H1 (cell line): Measurements from ENCODE around the gene LRP1. TPM values are rescaled to one million over a fixed set of nuclear protein-coding genes. Genes with fewer than 3 reads are reported as not detected.

ENCODE experiments used
- BACH1 ChIP-seq: IDR thresholded peaks from 2 replicates; pipeline ENCODE4 v1.6.1; 2012; ENCODE audit warnings: low read length, improper control_type of control experiment
- BRCA1 ChIP-seq: IDR thresholded peaks from 2 replicates; pipeline ENCODE4 v1.6.1; 2012; ENCODE audit warnings: low read depth, low read length, improper control_type of control experiment
- CBX5 ChIP-seq: fragments of 300-800, 300-1000 bp; sonication (generic); IDR thresholded peaks from 2 replicates; pipeline ENCODE4 v1.7.1; 2016; ENCODE audit warnings: antibody characterized with exemption, low read length, low read depth
- CEBPB ChIP-seq: IDR thresholded peaks from 2 replicates; pipeline ENCODE4 v1.6.1; 2012; ENCODE audit warnings: low read depth, low read length
- CHD2 ChIP-seq: IDR thresholded peaks from 2 replicates; pipeline ENCODE4 v1.6.1; 2012; ENCODE audit warnings: low read length, improper control_type of control experiment
- EZH2 ChIP-seq: fragments of 200-600 bp; sonication (generic); IDR thresholded peaks from 2 replicates; pipeline ENCODE4 v1.7.1; 2012; ENCODE audit warnings: low read depth, mild to moderate bottlenecking, moderate library complexity, low read length, inconsistent platforms; ENCODE audit not compliant: severe bottlenecking
- GABPA ChIP-seq: IDR thresholded peaks from 2 replicates; pipeline ENCODE4 v1.6.1; 2011; ENCODE audit warnings: mild to moderate bottlenecking, low read length, moderate library complexity, borderline replicate concordance; ENCODE audit not compliant: insufficient read depth
- GTF2F1 ChIP-seq: IDR thresholded peaks from 2 replicates; pipeline ENCODE4 v1.6.1; 2012; ENCODE audit warnings: low read depth, low read length, improper control_type of control experiment, borderline replicate concordance
- KDM4A ChIP-seq: IDR thresholded peaks from one replicate; pipeline ENCODE4 v1.7.1; 2012; ENCODE audit warnings: low read depth, mild to moderate bottlenecking, moderate library complexity, low read length, inconsistent platforms; ENCODE audit not compliant: severe bottlenecking
- KDM5A ChIP-seq: fragments of 200-600 bp; IDR thresholded peaks from 2 replicates; pipeline ENCODE4 v1.7.1; 2012; ENCODE audit warnings: mild to moderate bottlenecking, low read length, inconsistent platforms, mixed read lengths
- MAFK ChIP-seq: IDR thresholded peaks from 2 replicates; pipeline ENCODE4 v1.6.1; 2012; ENCODE audit warnings: low read depth, mild to moderate bottlenecking, improper control_type of control experiment, low read length
- NANOG ChIP-seq: IDR thresholded peaks from 2 replicates; pipeline ENCODE4 v1.6.1; 2011; ENCODE audit warnings: low read length, low read depth, mild to moderate bottlenecking, inconsistent platforms; ENCODE audit not compliant: insufficient read depth, poor library complexity, severe bottlenecking
- POLR2A ChIP-seq, 2 experiments: IDR thresholded peaks; 1 replicate in 1 of 2; 2 replicates in 1 of 2; pipeline ENCODE4 v1.6.1; 2011; ENCODE audit warnings: low read depth in 2 of 2, low read length in 2 of 2, mild to moderate bottlenecking in 2 of 2; ENCODE audit errors: control extremely low read depth in 1 of 2
- RAD21 ChIP-seq, 2 experiments: IDR thresholded peaks in 1 of 2; conservative IDR thresholded peaks in 1 of 2; 2 replicates each; pipeline ENCODE4 v1.6.1; 2011; ENCODE audit warnings: low read depth in 2 of 2, low read length in 2 of 2, improper control_type of control experiment in 1 of 2, inconsistent platforms in 1 of 2, mild to moderate bottlenecking in 1 of 2, moderate library complexity in 1 of 2
- RBBP5 ChIP-seq: IDR thresholded peaks from 2 replicates; pipeline ENCODE4 v1.7.1; 2012; ENCODE audit warnings: low read depth, mild to moderate bottlenecking, inconsistent platforms, low read length, moderate library complexity, borderline replicate concordance
- SIN3A ChIP-seq, 2 experiments: IDR thresholded peaks in 1 of 2; conservative IDR thresholded peaks in 1 of 2; 2 replicates each; pipeline ENCODE4 v1.6.1; 2011 to 2012; ENCODE audit warnings: low read length in 2 of 2, improper control_type of control experiment in 1 of 2, low read depth in 1 of 2, mild to moderate bottlenecking in 1 of 2
- SP2 ChIP-seq: IDR thresholded peaks from 2 replicates; pipeline ENCODE4 v1.6.1; 2012; ENCODE audit warnings: mild to moderate bottlenecking, low read length, inconsistent platforms
- TAF1 ChIP-seq: IDR thresholded peaks from 2 replicates; pipeline ENCODE4 v1.6.1; 2011; ENCODE audit warnings: mild to moderate bottlenecking, low read depth, low read length
- polyA plus RNA-seq, 7 experiments: library from polyadenylated mRNA; depleted of rRNA in 3 of 7; stranded (reverse) in 5 of 7; unstranded in 2 of 7; fragments of >200 nt in 5 of 7; fragments of 200-250 nt in 2 of 7; gene quantifications; 1 replicate in 5 of 7; 2 replicates in 1 of 7; 4 replicates in 1 of 7; pipeline versions ENCODE4 v1.2.1 to v1.2.3, GENCODE V29; 2011 to 2013; ENCODE audit warnings: missing spikeins in 2 of 7, mixed read lengths in 2 of 7
- total RNA-seq: library from RNA; stranded (reverse); fragmentation: NEBNext Ultra II Directional; extraction: Animal tissue kit (Norgen Biotek cat#: 25700); gene quantifications from 2 replicates; pipeline ENCODE4 v1.2.1, GENCODE V29; 2021
- TF ChIP-seq, protein P1 (sequence below): IDR thresholded peaks from 2 replicates; pipeline ENCODE4 v1.6.1; 2011; ENCODE audit warnings: low read depth, mild to moderate bottlenecking, low read length; ENCODE audit not compliant: insufficient read depth
- TF ChIP-seq, protein P2 (sequence below): IDR thresholded peaks from 2 replicates; pipeline ENCODE4 v1.6.1; 2012; ENCODE audit warnings: inconsistent platforms
- TF ChIP-seq, protein P3 (sequence below): IDR thresholded peaks from 2 replicates; pipeline ENCODE4 v1.6.1; 2012; ENCODE audit warnings: low read length, inconsistent platforms

LRP1 gene
- total and polyA plus RNA-seq, 2 of the 8 experiments (the other 6 are each of a cell fraction or from before 2014, with no cell fraction given), result 35.3 to 92.5 TPM

GRCh38 chr12:57213058-57213715 is 84.9 kb downstream of the LRP1 start (continued):
- TF ChIP-seq EZH2, result no peak
- no peak for TF ChIP-seq KDM4A
- TF ChIP-seq BRCA1, result no peak
- peak; percentile 1 for TF ChIP-seq NANOG
- TF ChIP-seq GABPA, result no peak
- TF ChIP-seq KDM5A, result no peak
- TF ChIP-seq, protein P1, sequence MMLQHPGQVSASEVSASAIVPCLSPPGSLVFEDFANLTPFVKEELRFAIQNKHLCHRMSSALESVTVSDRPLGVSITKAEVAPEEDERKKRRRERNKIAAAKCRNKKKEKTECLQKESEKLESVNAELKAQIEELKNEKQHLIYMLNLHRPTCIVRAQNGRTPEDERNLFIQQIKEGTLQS, result no peak
- TF ChIP-seq BACH1, result no peak
- peak in 1 of 2 experiments; percentile 22; a peak in 1 of 3 replicates for TF ChIP-seq POLR2A (IDR thresholded peaks at IDR 0.05; ENCODE audit: control extremely low read depth in 1 of 2, low read depth in 2 of 2, low read length in 2 of 2)
- no peak for TF ChIP-seq RBBP5
- TF ChIP-seq CHD2, result no peak
- no peak for TF ChIP-seq CBX5
- no peak for TF ChIP-seq CEBPB
- 0 out of 2 replicates have a peak, but pooled peaks have one; percentile 24 for TF ChIP-seq GTF2F1
- TF ChIP-seq, protein P2, sequence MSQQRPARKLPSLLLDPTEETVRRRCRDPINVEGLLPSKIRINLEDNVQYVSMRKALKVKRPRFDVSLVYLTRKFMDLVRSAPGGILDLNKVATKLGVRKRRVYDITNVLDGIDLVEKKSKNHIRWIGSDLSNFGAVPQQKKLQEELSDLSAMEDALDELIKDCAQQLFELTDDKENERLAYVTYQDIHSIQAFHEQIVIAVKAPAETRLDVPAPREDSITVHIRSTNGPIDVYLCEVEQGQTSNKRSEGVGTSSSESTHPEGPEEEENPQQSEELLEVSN, result no peak
- TF ChIP-seq TAF1, result no peak
- TF ChIP-seq RAD21 (IDR thresholded peaks at IDR 0.05 in 1 of 2, conservative IDR thresholded peaks at IDR 0.05 in 1 of 2; ENCODE audit: low read depth in 2 of 2, low read length in 2 of 2), result peak; percentile 76
- TF ChIP-seq, protein P3, sequence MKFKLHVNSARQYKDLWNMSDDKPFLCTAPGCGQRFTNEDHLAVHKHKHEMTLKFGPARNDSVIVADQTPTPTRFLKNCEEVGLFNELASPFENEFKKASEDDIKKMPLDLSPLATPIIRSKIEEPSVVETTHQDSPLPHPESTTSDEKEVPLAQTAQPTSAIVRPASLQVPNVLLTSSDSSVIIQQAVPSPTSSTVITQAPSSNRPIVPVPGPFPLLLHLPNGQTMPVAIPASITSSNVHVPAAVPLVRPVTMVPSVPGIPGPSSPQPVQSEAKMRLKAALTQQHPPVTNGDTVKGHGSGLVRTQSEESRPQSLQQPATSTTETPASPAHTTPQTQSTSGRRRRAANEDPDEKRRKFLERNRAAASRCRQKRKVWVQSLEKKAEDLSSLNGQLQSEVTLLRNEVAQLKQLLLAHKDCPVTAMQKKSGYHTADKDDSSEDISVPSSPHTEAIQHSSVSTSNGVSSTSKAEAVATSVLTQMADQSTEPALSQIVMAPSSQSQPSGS, result 0 out of 2 replicates have a peak, but pooled peaks have one; percentile 17
- TF ChIP-seq SIN3A (conservative IDR thresholded peaks at IDR 0.05 in 1 of 2, IDR thresholded peaks at IDR 0.05 in 1 of 2; ENCODE audit: low read depth in 1 of 2, low read length in 2 of 2), result no peak
- TF ChIP-seq MAFK, result no peak
- no peak for TF ChIP-seq SP2
